ENCODE results near the gene PTPN14.
A peak's percentile ranks its signal among the peaks of the same experiment; 100 is the strongest.

Gene PTPN14

GRCh38 chr1:214583113-214583512, 31.7 kb upstream of the PTPN14 start (continued):
- TF ChIP-seq ZBTB49 (tag by site-specific recombination; IDR thresholded peaks at IDR 0.05; ENCODE audit: low read depth) (no peak), ZNF433 (tag by site-specific recombination; IDR thresholded peaks at IDR 0.05; ENCODE audit: low read depth) (no peak), ZNF677 (tag by site-specific recombination; IDR thresholded peaks at IDR 0.05) (no peak), ZNF211 (tag by site-specific recombination; IDR thresholded peaks at IDR 0.05; ENCODE audit: low read depth) (no peak), PRDM6 (tag by site-specific recombination; IDR thresholded peaks at IDR 0.05) (peak; percentile 69)

- ChIA-PET CTCF (interaction anchor here (0.6 to 19.1 kb wide), 8 partner anchors 193 to 1617 kb away, joined by 3 to 404 read pairs (median 4); no protein-coding TSS in a partner anchor), POLR2A (no interaction called here)
- Histone ChIP-seq H3K36me3 (ENCODE audit: control insufficient read depth in 2 of 2, insufficient read depth in 1 of 2, low read length in 2 of 2) (no peaks in the 10 kb centered on the region), H3K4me1 (ENCODE audit: control insufficient read depth, insufficient read depth, low read length) (no peaks in the 10 kb centered on the region), H3K4me3 (ENCODE audit: low read depth, low read length) (no peak overlapping the region), H3K27ac (ENCODE audit: extremely low read depth, low read depth, low read length) (no peak overlapping the region), H3K9me3 (ENCODE audit: control insufficient read depth, insufficient read depth, low read depth, low read length) (no peaks in the 10 kb centered on the region)
- TF ChIP-seq ZNF654 (tag by site-specific recombination; IDR thresholded peaks at IDR 0.05; ENCODE audit: low read depth) (no peak), ZNF426 (tag by site-specific recombination; IDR thresholded peaks at IDR 0.05) (no peak), ZNF48 (tag by site-specific recombination; IDR thresholded peaks at IDR 0.05) (no peak), ZNF555 (tag by site-specific recombination; conservative IDR thresholded peaks at IDR 0.05) (no peak)
Observed at GRCh38 chr1:214582289-214582891, 31.0 kb upstream of the PTPN14 start.

GRCh38 chr1:214581785-214582184, 30.4 kb upstream of the PTPN14 start:
- TF ChIP-seq ZEB2 (tag by site-specific recombination; IDR thresholded peaks at IDR 0.05) (no peak), ZNF692 (tag by site-specific recombination; IDR thresholded peaks at IDR 0.05) (peak; percentile 55), ZNF335 (tag by site-specific recombination; conservative IDR thresholded peaks at IDR 0.05) (peak; percentile 11; the same call in 1 of the 2 replicates), TCF7L2 (IDR thresholded peaks at IDR 0.05; ENCODE audit: borderline replicate concordance, low read depth, low read length) (no peak), ZNF426 (tag by site-specific recombination; IDR thresholded peaks at IDR 0.05) (no peak), ZNF473 (tag by site-specific recombination; IDR thresholded peaks at IDR 0.05) (no peak), ZNF510 (tag by site-specific recombination; IDR thresholded peaks at IDR 0.05; ENCODE audit: insufficient replicate concordance) (no peak), GLIS1 (tag by site-specific recombination; IDR thresholded peaks at IDR 0.05) (0 out of 2 replicates have a peak, but pooled peaks have one; percentile 39), ZBTB21 (tag by site-specific recombination; IDR thresholded peaks at IDR 0.05) (no peak)
- Histone ChIP-seq H3K9me3 (ENCODE audit: control insufficient read depth, insufficient read depth, low read depth, low read length) (no peaks in the 10 kb centered on the region), H3K4me1 (ENCODE audit: control insufficient read depth, insufficient read depth, low read length) (no peaks in the 10 kb centered on the region), H3K27ac (ENCODE audit: extremely low read depth, low read depth, low read length) (no peak overlapping the region), H3K36me3 (ENCODE audit: control insufficient read depth in 2 of 2, insufficient read depth in 1 of 2, low read length in 2 of 2) (no peaks in the 10 kb centered on the region), H3K4me3 (ENCODE audit: low read depth, low read length) (no peak overlapping the region)
- POLR2A ChIA-PET, result interaction anchor here (0.8 kb wide), 1 partner anchor 89 kb away, joined by 6 read pairs; no protein-coding TSS in a partner anchor
- CTCF ChIA-PET, result interaction anchor here (0.6 to 19.1 kb wide), 7 partner anchors 89 to 1617 kb away, joined by 3 to 404 read pairs (median 5); no protein-coding TSS in a partner anchor

Measured in HEK293 (cell line).